Hepatocyte (in vitro differentiated cells): ENCODE results near the gene CACNA1F. TPM values are rescaled to one million over a fixed set of nuclear protein-coding genes. Genes with fewer than 3 reads are reported as not detected.

Source experiments
- DNase-seq: peaks from one replicate; pipeline ENCODE4 v3.0.0-alpha.2; 2016; ENCODE audit warnings: low spot score
- H2AFZ ChIP-seq: fragments of 200-600 bp; sonication (generic); 2 replicates; pipeline ENCODE4 v1.6.0; 2016; ENCODE audit warnings: antibody characterized with exemption, mild to moderate bottlenecking
- H3K27ac ChIP-seq: fragments of 200-600 bp; sonication (generic); 2 replicates; pipeline ENCODE4 v1.5.1; 2016; ENCODE audit warnings: mild to moderate bottlenecking
- H3K27me3 ChIP-seq: fragments of 200-600 bp; sonication (generic); 2 replicates; pipeline ENCODE4 v1.6.1; 2016
- H3K36me3 ChIP-seq: fragments of 200-600 bp; sonication (generic); replicated peaks from 2 replicates; pipeline ENCODE4 v1.5.1; 2016; ENCODE audit warnings: low read depth; ENCODE audit not compliant: insufficient read depth
- H3K4me1 ChIP-seq: fragments of 200-600 bp; sonication (generic); 2 replicates; pipeline ENCODE4 v1.5.1; 2016; ENCODE audit warnings: mild to moderate bottlenecking, moderate library complexity; ENCODE audit not compliant: insufficient read depth
- H3K4me2 ChIP-seq: fragments of 200-600 bp; sonication (generic); 2 replicates; pipeline ENCODE4 v1.6.0; 2016
- H3K4me3 ChIP-seq: fragments of 200-600 bp; sonication (generic); 2 replicates; pipeline ENCODE4 v1.5.1; 2016; ENCODE audit warnings: mild to moderate bottlenecking
- H3K79me2 ChIP-seq: fragments of 200-600 bp; sonication (generic); 2 replicates; pipeline ENCODE4 v1.6.0; 2017; ENCODE audit warnings: mild to moderate bottlenecking
- H3K9me2 ChIP-seq: fragments of 200-600 bp; sonication (generic); replicated peaks from 2 replicates; pipeline ENCODE4 v1.6.0; 2017; ENCODE audit warnings: mild to moderate bottlenecking; ENCODE audit not compliant: insufficient read depth
- H3K9me3 ChIP-seq: fragments of 200-600 bp; sonication (generic); 2 replicates; pipeline ENCODE4 v1.5.1; 2016; ENCODE audit warnings: low read depth, mild to moderate bottlenecking
- H4K20me1 ChIP-seq: fragments of 200-600 bp; sonication (generic); 2 replicates; pipeline ENCODE4 v1.6.0; 2016; ENCODE audit warnings: mild to moderate bottlenecking; ENCODE audit not compliant: insufficient read depth, poor library complexity, severe bottlenecking
- EZH2 ChIP-seq: fragments of 200-600 bp; sonication (generic); IDR thresholded peaks from 2 replicates; pipeline ENCODE4 v1.6.1; 2016; ENCODE audit warnings: antibody characterized with exemption, mild to moderate bottlenecking, borderline replicate concordance
- EZH2phosphoT487 ChIP-seq: fragments of 200-600 bp; sonication (generic); IDR thresholded peaks from one replicate; pipeline ENCODE4 v1.6.1; 2018; ENCODE audit warnings: antibody characterized with exemption, mild to moderate bottlenecking, low read depth, moderate library complexity; ENCODE audit not compliant: unreplicated experiment, severe bottlenecking
- WGBS: methylation state at CpG from one replicate; pipeline ENCODE4 v1.1.6; 2016; ENCODE audit warnings: low lambda C conversion rate; ENCODE audit errors: missing lambda C conversion rate; 5-methylcytosine and 5-hydroxymethylcytosine counted together
- polyA plus RNA-seq: library from polyadenylated mRNA; unstranded; fragments of >200 nt; fragmentation: Nextera tagmentation; extraction: Ambion mirVana; gene quantifications from 2 replicates; pipeline ENCODE4 v1.2.1, GENCODE V29; 2016
- total RNA-seq: library from RNA; depleted of rRNA; stranded (reverse); fragments of >200 nt; gene quantifications from 2 replicates; pipeline ENCODE4 v1.2.3, GENCODE V29; 2014
- TF ChIP-seq, protein P1 (sequence below): fragments of 200-600 bp; sonication (generic); IDR thresholded peaks from 2 replicates; pipeline ENCODE4 v1.5.1; 2016; ENCODE audit warnings: antibody characterized with exemption, mild to moderate bottlenecking; ENCODE audit not compliant: poor library complexity

Gene CACNA1F
- total and polyA plus RNA-seq, 2 experiments from 2014 or later = 0.27 to 1.6 TPM

DNA sequence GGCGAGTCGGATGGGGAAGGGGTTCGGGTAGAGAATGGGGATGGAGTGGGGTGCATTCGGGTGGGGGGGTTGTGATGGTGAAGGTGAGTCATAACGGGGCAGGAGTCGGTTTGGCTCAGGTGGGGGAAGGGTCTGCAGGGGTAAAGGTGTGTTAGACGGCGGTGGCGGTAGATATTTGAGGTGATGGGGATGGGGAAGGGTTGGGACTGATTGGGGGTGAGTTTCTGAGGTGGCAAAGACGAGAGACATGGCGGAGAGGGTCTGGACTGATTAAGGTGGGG is 33.9 kb downstream of the CACNA1F start:
- Histone ChIP-seq H3K27ac (no peak overlapping the region), H3K4me2 (no peak overlapping the region), H3K79me2 (no peaks in the 10 kb centered on the region), H3K36me3 (no peaks in the 10 kb centered on the region), H3K4me3 (no peak overlapping the region), H3K9me3 (no peaks in the 10 kb centered on the region), H2AFZ (no peak overlapping the region), H3K9me2 (no peaks in the 10 kb centered on the region), H4K20me1 (no peaks in the 10 kb centered on the region), H3K4me1 (no peaks in the 10 kb centered on the region), H3K27me3 (no peaks in the 10 kb centered on the region)
- 49% methylated on average over 6 of the region's 11 CpGs for WGBS
- TF ChIP-seq, protein P1, sequence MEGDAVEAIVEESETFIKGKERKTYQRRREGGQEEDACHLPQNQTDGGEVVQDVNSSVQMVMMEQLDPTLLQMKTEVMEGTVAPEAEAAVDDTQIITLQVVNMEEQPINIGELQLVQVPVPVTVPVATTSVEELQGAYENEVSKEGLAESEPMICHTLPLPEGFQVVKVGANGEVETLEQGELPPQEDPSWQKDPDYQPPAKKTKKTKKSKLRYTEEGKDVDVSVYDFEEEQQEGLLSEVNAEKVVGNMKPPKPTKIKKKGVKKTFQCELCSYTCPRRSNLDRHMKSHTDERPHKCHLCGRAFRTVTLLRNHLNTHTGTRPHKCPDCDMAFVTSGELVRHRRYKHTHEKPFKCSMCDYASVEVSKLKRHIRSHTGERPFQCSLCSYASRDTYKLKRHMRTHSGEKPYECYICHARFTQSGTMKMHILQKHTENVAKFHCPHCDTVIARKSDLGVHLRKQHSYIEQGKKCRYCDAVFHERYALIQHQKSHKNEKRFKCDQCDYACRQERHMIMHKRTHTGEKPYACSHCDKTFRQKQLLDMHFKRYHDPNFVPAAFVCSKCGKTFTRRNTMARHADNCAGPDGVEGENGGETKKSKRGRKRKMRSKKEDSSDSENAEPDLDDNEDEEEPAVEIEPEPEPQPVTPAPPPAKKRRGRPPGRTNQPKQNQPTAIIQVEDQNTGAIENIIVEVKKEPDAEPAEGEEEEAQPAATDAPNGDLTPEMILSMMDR = no peak
- TF ChIP-seq EZH2phosphoT487 (no peak), EZH2 (no peak)
- no peak for DNase-seq

DNA sequence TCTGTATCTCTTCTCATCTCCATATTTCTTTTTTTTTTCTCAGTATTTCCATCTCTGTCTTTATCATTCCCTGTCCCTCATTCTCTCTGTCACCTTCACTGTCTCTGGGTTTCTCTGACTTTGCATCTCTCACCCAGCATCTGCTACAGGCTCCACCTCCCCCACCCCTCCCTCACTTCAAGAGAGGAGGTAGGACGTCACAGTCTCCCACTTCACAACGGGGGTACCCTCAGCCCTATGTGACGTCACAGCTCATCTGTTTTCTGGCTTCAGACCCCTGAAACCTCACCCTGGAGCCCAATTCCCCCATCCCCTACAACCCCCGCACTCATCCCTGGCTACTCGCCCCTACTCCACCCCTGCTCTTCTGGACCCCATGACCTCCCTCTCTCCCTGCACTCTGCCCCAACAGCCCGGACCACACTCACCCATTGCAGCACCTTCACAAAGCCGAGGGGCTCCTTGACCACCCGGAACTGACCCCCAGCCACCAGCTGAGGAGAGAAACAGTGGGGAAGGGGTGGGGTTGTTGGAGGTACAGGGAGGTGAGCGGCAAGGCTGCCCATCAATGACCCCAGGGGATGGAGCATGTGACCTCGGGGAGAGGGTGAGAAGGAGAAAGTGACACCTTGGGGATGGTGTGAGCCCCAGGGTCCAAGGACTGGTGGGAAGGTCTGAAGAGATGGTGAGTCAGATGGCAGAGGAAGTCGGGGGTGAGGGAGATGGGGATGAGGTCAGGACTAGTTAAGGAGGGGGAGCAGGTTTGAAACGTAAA is 34.4 kb downstream of the CACNA1F start:
- no peak for TF ChIP-seq EZH2phosphoT487
- TF ChIP-seq, protein P1 = no peak
- no peak for TF ChIP-seq EZH2
- H4K20me1 ChIP-seq = no peaks in the 10 kb centered on the region
- H3K27me3 ChIP-seq = no peaks in the 10 kb centered on the region
- no peaks in the 10 kb centered on the region for H3K36me3 ChIP-seq
- no peak for DNase-seq
- 36% methylated on average over 12 of the region's 12 CpGs for WGBS
- no peak overlapping the region for H3K4me2 ChIP-seq
- H3K4me3 ChIP-seq = no peak overlapping the region
- H3K27ac ChIP-seq = no peak overlapping the region
- H3K79me2 ChIP-seq = no peaks in the 10 kb centered on the region
- H3K4me1 ChIP-seq = no peaks in the 10 kb centered on the region
- no peaks in the 10 kb centered on the region for H3K9me2 ChIP-seq
- H2AFZ ChIP-seq = no peak overlapping the region
- no peaks in the 10 kb centered on the region for H3K9me3 ChIP-seq

DNA sequence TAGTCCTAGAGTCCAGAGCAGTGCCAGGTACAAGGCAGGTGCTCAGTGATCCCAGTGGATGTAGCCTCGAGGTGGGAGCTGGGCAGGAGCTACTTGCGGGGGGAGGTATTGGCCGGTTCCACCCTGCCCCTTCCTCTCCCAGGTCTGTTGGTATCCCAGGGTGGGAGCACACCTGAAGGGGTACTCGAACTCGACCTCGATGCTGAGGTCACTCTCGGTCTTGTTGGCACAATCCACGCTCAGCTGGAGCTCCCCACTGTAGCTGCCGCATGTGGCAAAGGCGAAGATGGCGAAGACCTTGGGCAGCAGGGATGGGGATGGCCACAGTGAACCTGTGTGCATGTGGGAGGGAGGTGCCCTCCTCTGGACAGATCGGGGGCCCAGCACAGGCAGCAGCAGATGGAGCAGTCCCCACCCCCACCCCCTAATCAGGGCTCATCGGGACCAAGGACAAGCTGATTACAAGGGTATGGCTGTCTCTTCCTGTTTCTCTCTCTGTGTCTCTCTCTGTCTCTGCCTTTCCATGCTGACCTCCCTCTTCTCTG is 35.5 kb downstream of the CACNA1F start:
- 79% methylated on average over 13 of the region's 13 CpGs for WGBS
- TF ChIP-seq, protein P1 = no peak
- TF ChIP-seq EZH2 (no peak), EZH2phosphoT487 (no peak)
- Histone ChIP-seq H3K36me3 (no peaks in the 10 kb centered on the region), H3K4me1 (no peaks in the 10 kb centered on the region), H3K27ac (no peak overlapping the region), H3K79me2 (no peaks in the 10 kb centered on the region), H3K4me3 (no peak overlapping the region), H3K9me2 (no peaks in the 10 kb centered on the region), H3K4me2 (no peak overlapping the region), H4K20me1 (no peaks in the 10 kb centered on the region), H3K9me3 (no peaks in the 10 kb centered on the region), H2AFZ (no peak overlapping the region), H3K27me3 (no peaks in the 10 kb centered on the region)
- no peak for DNase-seq
